ENCODE data around the gene C9orf85. TPM values are rescaled to one million over a fixed set of nuclear protein-coding genes. Genes with fewer than 3 reads are reported as not detected.

The C9orf85 gene
- total RNA-seq, 1 experiment from 2014 or later, result 6.0 TPM

GRCh38 chr9:71910650-71911060, 784 bp upstream of the C9orf85 start:
- H3K36me3 ChIP-seq (ENCODE audit: insufficient read depth, low read length), result no peaks in the 10 kb centered on the region
- H3K4me3 ChIP-seq (ENCODE audit: low read length), result peak overlapping the region; percentile 91
- peak overlapping the region; percentile 86; the same call in 1 of the 2 replicates for H2AFZ ChIP-seq (ENCODE audit: low read length)
- H4K20me1 ChIP-seq (ENCODE audit: insufficient read depth, low read depth, low read length), result peaks cover 17% of the 10 kb centered on the region
- H3K9ac ChIP-seq (ENCODE audit: low read length), result peak overlapping the region; percentile 83
- H3K4me1 ChIP-seq (ENCODE audit: low read length), result peaks cover 37% of the 10 kb centered on the region
- no peaks in the 10 kb centered on the region for H3K9me3 ChIP-seq (ENCODE audit: low read length)
- H3K9me2 ChIP-seq (replicated peaks; ENCODE audit: insufficient read depth, low read length), result no peaks in the 10 kb centered on the region
- no peak overlapping the region for H3K27ac ChIP-seq (ENCODE audit: low read length)
- peaks cover 87% of the 10 kb centered on the region for H3K79me2 ChIP-seq (ENCODE audit: low read length)
- DNase-seq, result peak; percentile 55
- H3K4me2 ChIP-seq (ENCODE audit: low read depth, low read length, poor library complexity, severe bottlenecking), result peak overlapping the region; percentile 92
- H3K27me3 ChIP-seq (ENCODE audit: low read length), result no peaks in the 10 kb centered on the region

GRCh38 chr9:71911908-71912335, 483 bp downstream of the C9orf85 start:
- Histone ChIP-seq H2AFZ (ENCODE audit: low read length) (peak overlapping the region; percentile 84; the same call in 1 of the 2 replicates), H3K36me3 (ENCODE audit: insufficient read depth, low read length) (no peaks in the 10 kb centered on the region), H3K79me2 (ENCODE audit: low read length) (peaks cover 87% of the 10 kb centered on the region), H3K9ac (ENCODE audit: low read length) (peak overlapping the region; percentile 86), H3K4me1 (ENCODE audit: low read length) (peaks cover 46% of the 10 kb centered on the region), H4K20me1 (ENCODE audit: insufficient read depth, low read depth, low read length) (peaks cover 17% of the 10 kb centered on the region), H3K4me3 (ENCODE audit: low read length) (peak overlapping the region; percentile 91), H3K27me3 (ENCODE audit: low read length) (no peaks in the 10 kb centered on the region), H3K27ac (ENCODE audit: low read length) (peak overlapping the region; percentile 58; the same call in 1 of the 2 replicates), H3K9me2 (replicated peaks; ENCODE audit: insufficient read depth, low read length) (no peaks in the 10 kb centered on the region), H3K9me3 (ENCODE audit: low read length) (no peaks in the 10 kb centered on the region), H3K4me2 (ENCODE audit: low read depth, low read length, poor library complexity, severe bottlenecking) (peak overlapping the region; percentile 75)
- no peak for DNase-seq

GRCh38 chr9:71915495-71915894, 4.1 kb downstream of the C9orf85 start:
- H3K4me1 ChIP-seq (ENCODE audit: low read length), result peaks cover 37% of the 10 kb centered on the region
- H3K9me2 ChIP-seq (replicated peaks; ENCODE audit: insufficient read depth, low read length), result no peaks in the 10 kb centered on the region
- H2AFZ ChIP-seq (ENCODE audit: low read length), result no peak overlapping the region
- no peaks in the 10 kb centered on the region for H3K27me3 ChIP-seq (ENCODE audit: low read length)
- no peak overlapping the region for H3K4me2 ChIP-seq (ENCODE audit: low read depth, low read length, poor library complexity, severe bottlenecking)
- H4K20me1 ChIP-seq (ENCODE audit: insufficient read depth, low read depth, low read length), result no peaks in the 10 kb centered on the region; the same call in 1 of the 2 replicates
- peaks cover 75% of the 10 kb centered on the region for H3K79me2 ChIP-seq (ENCODE audit: low read length)
- H3K4me3 ChIP-seq (ENCODE audit: low read length), result no peak overlapping the region
- no peak overlapping the region for H3K27ac ChIP-seq (ENCODE audit: low read length)
- H3K9ac ChIP-seq (ENCODE audit: low read length), result no peak overlapping the region
- H3K36me3 ChIP-seq (ENCODE audit: insufficient read depth, low read length), result no peaks in the 10 kb centered on the region
- no peak for DNase-seq
- H3K9me3 ChIP-seq (ENCODE audit: low read length), result no peaks in the 10 kb centered on the region

GRCh38 chr9:71916834-71917534, 5.5 kb downstream of the C9orf85 start:
- H3K79me2 ChIP-seq (ENCODE audit: low read length), result peaks cover 82% of the 10 kb centered on the region
- no peaks in the 10 kb centered on the region for H3K36me3 ChIP-seq (ENCODE audit: insufficient read depth, low read length)
- H3K27me3 ChIP-seq (ENCODE audit: low read length), result no peaks in the 10 kb centered on the region
- no peak overlapping the region for H2AFZ ChIP-seq (ENCODE audit: low read length)
- H3K4me2 ChIP-seq (ENCODE audit: low read depth, low read length, poor library complexity, severe bottlenecking), result peak overlapping the region; percentile 4
- H3K27ac ChIP-seq (ENCODE audit: low read length), result no peak overlapping the region
- H3K9me2 ChIP-seq (replicated peaks; ENCODE audit: insufficient read depth, low read length), result no peaks in the 10 kb centered on the region
- H3K9ac ChIP-seq (ENCODE audit: low read length), result no peak overlapping the region
- H3K9me3 ChIP-seq (ENCODE audit: low read length), result no peaks in the 10 kb centered on the region
- H4K20me1 ChIP-seq (ENCODE audit: insufficient read depth, low read depth, low read length), result no peaks in the 10 kb centered on the region; the same call in 1 of the 2 replicates
- no peak for DNase-seq
- peaks cover 45% of the 10 kb centered on the region for H3K4me1 ChIP-seq (ENCODE audit: low read length)
- no peak overlapping the region for H3K4me3 ChIP-seq (ENCODE audit: low read length)

- H3K4me2 ChIP-seq (ENCODE audit: low read depth, low read length, poor library complexity, severe bottlenecking), result no peak overlapping the region
- no peaks in the 10 kb centered on the region; the same call in 1 of the 2 replicates for H4K20me1 ChIP-seq (ENCODE audit: insufficient read depth, low read depth, low read length)
- H2AFZ ChIP-seq (ENCODE audit: low read length), result no peak overlapping the region
- no peak for DNase-seq
- no peak overlapping the region for H3K4me3 ChIP-seq (ENCODE audit: low read length)
- no peak overlapping the region for H3K9ac ChIP-seq (ENCODE audit: low read length)
- H3K27ac ChIP-seq (ENCODE audit: low read length), result no peak overlapping the region
- H3K9me3 ChIP-seq (ENCODE audit: low read length), result no peaks in the 10 kb centered on the region
- peaks cover 71% of the 10 kb centered on the region for H3K79me2 ChIP-seq (ENCODE audit: low read length)
- peaks cover 30% of the 10 kb centered on the region for H3K4me1 ChIP-seq (ENCODE audit: low read length)
- H3K36me3 ChIP-seq (ENCODE audit: insufficient read depth, low read length), result no peaks in the 10 kb centered on the region
- H3K9me2 ChIP-seq (replicated peaks; ENCODE audit: insufficient read depth, low read length), result no peaks in the 10 kb centered on the region
- H3K27me3 ChIP-seq (ENCODE audit: low read length), result no peaks in the 10 kb centered on the region
Observed at GRCh38 chr9:71918419-71918818, 7.0 kb downstream of the C9orf85 start.

GRCh38 chr9:71920456-71921189, 9.2 kb downstream of the C9orf85 start:
- Histone ChIP-seq H3K27ac (ENCODE audit: low read length) (no peak overlapping the region), H3K9ac (ENCODE audit: low read length) (no peak overlapping the region), H3K4me1 (ENCODE audit: low read length) (peaks cover 24% of the 10 kb centered on the region), H3K9me2 (replicated peaks; ENCODE audit: insufficient read depth, low read length) (no peaks in the 10 kb centered on the region), H3K36me3 (ENCODE audit: insufficient read depth, low read length) (no peaks in the 10 kb centered on the region), H4K20me1 (ENCODE audit: insufficient read depth, low read depth, low read length) (no peaks in the 10 kb centered on the region; the same call in 1 of the 2 replicates), H3K9me3 (ENCODE audit: low read length) (no peaks in the 10 kb centered on the region), H3K4me3 (ENCODE audit: low read length) (no peak overlapping the region), H3K79me2 (ENCODE audit: low read length) (peaks cover 62% of the 10 kb centered on the region), H3K4me2 (ENCODE audit: low read depth, low read length, poor library complexity, severe bottlenecking) (no peak overlapping the region), H3K27me3 (ENCODE audit: low read length) (no peaks in the 10 kb centered on the region), H2AFZ (ENCODE audit: low read length) (no peak overlapping the region)
- DNase-seq, result peak; percentile 7

DNA sequence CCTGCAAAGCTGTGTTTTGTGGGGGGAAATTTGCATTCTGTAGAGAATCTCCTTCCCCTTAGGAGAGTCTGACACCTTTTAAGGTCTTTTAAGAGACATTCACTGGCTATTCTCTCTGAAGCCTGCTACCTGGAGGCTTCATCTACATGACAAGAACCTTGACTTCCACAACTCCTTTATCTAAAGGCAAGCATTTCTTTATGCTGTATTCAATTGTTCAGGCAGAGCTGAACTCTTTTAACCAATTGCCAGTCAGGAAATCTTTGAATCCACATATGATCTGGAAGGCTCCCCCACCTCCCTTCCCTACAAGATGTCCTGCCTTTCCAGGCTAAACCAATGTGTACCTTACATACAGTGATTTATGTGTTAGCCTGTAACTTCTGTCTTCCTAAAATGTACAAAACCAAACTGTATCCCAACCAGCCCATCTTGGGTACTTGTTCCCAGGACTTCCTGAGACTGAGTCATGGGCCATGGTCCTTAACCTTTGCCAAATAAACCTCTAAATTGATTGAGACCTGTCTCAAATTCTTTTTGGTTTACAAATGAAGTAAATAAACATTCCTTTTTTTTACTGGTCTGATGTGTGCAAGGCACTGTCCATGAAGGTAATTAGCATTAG, 9.9 kb downstream of the C9orf85 start:
- Histone ChIP-seq H3K27me3 (ENCODE audit: low read length) (no peaks in the 10 kb centered on the region), H3K4me1 (ENCODE audit: low read length) (peaks cover 20% of the 10 kb centered on the region), H3K4me3 (ENCODE audit: low read length) (no peak overlapping the region), H3K27ac (ENCODE audit: low read length) (no peak overlapping the region), H3K9me3 (ENCODE audit: low read length) (no peaks in the 10 kb centered on the region), H4K20me1 (ENCODE audit: insufficient read depth, low read depth, low read length) (no peaks in the 10 kb centered on the region; the same call in 1 of the 2 replicates), H2AFZ (ENCODE audit: low read length) (no peak overlapping the region), H3K9ac (ENCODE audit: low read length) (no peak overlapping the region), H3K36me3 (ENCODE audit: insufficient read depth, low read length) (no peaks in the 10 kb centered on the region), H3K4me2 (ENCODE audit: low read depth, low read length, poor library complexity, severe bottlenecking) (no peak overlapping the region), H3K9me2 (replicated peaks; ENCODE audit: insufficient read depth, low read length) (no peaks in the 10 kb centered on the region), H3K79me2 (ENCODE audit: low read length) (peaks cover 56% of the 10 kb centered on the region)
- peak; percentile 31 for DNase-seq

GRCh38 chr9:71924576-71924975, 13.1 kb downstream of the C9orf85 start:
- Histone ChIP-seq H4K20me1 (ENCODE audit: insufficient read depth, low read depth, low read length) (no peaks in the 10 kb centered on the region), H3K9ac (ENCODE audit: low read length) (no peak overlapping the region), H3K79me2 (ENCODE audit: low read length) (peaks cover 44% of the 10 kb centered on the region)

More at GRCh38 chr9:71924576-71924975, 13.1 kb downstream of the C9orf85 start:
- Histone ChIP-seq H3K27me3 (ENCODE audit: low read length) (no peaks in the 10 kb centered on the region), H3K36me3 (ENCODE audit: insufficient read depth, low read length) (no peaks in the 10 kb centered on the region), H3K4me3 (ENCODE audit: low read length) (no peak overlapping the region), H2AFZ (ENCODE audit: low read length) (no peak overlapping the region), H3K27ac (ENCODE audit: low read length) (no peak overlapping the region), H3K9me3 (ENCODE audit: low read length) (no peaks in the 10 kb centered on the region), H3K4me2 (ENCODE audit: low read depth, low read length, poor library complexity, severe bottlenecking) (no peak overlapping the region), H3K4me1 (ENCODE audit: low read length) (peaks cover 12% of the 10 kb centered on the region), H3K9me2 (replicated peaks; ENCODE audit: insufficient read depth, low read length) (no peaks in the 10 kb centered on the region)
- DNase-seq, result no peak

All from Karpas-422 (cell line).